GM19099 (cell line): Measurements from ENCODE around the gene PPEF1.

Experiments
- POLR2A ChIP-seq: IDR thresholded peaks from 3 replicates; pipeline ENCODE4 v1.6.1; 2011; ENCODE audit warnings: low read depth; ENCODE audit not compliant: insufficient read length; ENCODE audit errors: extremely low read depth

Gene PPEF1

GRCh38 chrX:18855919-18856644, 148.6 kb downstream of the PPEF1 start:
- no peak for TF ChIP-seq POLR2A

DNA sequence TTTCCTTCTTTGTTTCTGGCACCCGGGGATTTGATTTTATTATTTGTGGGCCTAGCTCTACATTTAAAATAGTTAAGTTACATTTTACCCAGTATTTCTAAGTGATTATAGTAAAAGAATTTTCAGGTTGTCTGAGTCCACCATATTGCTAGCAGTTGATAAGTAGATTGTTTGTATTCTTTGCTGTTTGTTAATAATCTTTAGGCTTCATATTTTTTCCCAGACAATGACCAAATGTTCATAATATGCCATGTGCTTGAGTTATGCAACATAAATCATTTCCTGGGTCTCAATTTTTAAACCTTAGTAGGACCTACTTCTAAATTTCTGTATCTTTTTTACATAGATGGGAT, 149.2 kb downstream of the PPEF1 start:
- TF ChIP-seq POLR2A = no peak

- TF ChIP-seq POLR2A = no peak
Observed at GRCh38 chrX:18861511-18861910, 154.1 kb downstream of the PPEF1 start.

DNA sequence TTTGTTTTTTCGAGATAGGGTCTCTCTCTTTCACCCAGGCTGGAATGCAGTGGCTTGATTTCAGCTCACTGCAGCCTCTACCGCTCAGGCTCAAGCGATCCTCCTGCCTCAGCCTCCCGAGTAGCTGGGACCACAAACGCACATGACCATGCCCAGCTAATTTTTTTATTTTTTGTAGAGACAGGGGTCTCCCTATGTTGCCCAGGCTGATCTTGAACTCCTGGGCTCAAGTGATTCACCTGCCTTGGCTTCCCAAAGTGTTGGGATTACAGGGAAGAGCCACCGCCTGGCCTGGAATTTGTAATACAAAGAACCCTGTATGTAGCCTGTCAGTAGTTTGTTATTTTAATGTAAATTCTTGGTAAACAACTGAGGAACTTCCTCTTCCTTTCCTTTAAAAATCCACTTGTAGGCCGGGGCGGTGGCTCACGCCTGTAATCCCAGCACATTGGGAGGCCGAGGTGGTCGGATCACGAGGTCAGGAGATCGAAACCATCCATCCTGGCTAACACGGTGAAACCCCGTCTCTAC, 157.0 kb downstream of the PPEF1 start:
- no peak for TF ChIP-seq POLR2A

- TF ChIP-seq POLR2A = no peak
Observed at GRCh38 chrX:18871161-18871890, 163.9 kb downstream of the PPEF1 start.

DNA sequence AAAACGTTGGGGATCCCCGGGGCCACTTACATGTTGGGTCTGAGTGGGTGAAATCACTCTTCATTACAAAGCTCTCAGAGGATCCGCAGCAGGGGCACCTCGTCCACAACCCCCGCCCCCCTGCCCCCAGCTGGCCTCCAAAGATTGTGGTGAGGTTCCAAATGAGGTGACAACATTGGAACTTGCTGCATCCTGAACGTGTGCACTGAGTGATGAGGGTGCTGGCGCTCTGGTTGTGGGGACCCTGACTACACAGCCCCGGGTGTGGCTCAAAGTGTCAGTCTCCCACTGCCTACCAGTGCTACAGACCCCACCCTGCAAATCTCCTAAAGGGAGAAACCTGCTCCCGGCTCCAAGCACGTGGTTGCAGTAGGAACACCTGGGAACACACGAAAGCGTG, 164.5 kb downstream of the PPEF1 start:
- no peak for TF ChIP-seq POLR2A

DNA sequence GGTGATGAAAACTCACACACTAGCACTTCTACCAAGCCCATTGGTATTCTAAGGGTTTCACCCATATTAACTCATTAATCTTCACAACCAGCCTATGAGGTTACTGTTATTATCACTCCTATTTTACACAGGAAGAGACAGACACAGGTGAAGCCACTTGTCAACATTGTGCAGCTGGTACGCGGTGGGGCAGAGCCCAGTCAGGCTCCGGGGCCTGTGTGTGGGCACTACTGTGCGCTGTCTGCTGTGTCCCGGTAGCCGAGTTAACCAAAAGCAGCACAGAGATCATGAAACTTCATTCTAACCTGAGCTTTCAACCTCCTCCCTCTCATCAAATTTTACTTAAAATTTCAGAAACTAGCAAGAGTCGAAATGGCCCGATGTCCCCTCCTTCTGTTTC, 165.2 kb downstream of the PPEF1 start:
- TF ChIP-seq POLR2A = no peak

DNA sequence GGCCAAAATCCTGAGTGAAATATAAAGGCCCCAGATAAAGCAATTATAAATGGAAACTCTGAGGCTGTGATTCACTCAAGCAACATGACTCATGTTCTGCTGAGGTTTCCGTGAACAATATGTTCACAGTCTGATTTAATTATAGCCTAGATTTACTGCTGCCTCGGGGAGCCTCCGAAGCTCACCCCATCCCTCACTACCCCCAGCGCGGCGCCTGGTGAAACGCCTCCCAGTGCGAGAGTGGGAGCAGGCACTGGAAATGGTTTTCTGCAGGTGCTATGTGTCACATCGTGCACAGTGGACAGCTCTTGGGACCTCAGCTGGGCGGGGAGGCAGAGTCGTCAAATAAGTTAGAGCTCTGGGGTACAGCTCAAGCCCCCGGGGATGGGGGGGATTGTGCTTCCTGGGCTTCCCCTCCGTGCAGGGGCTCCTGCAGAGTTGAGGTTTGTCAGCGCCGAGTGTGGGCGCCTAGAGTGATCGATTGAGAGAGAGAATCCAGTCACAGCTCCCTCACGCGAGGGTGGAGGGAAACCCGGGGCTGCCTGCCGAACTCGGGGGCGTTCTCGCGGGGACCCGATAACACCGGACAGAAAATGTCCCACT, 165.8 kb downstream of the PPEF1 start:
- no peak for TF ChIP-seq POLR2A

DNA sequence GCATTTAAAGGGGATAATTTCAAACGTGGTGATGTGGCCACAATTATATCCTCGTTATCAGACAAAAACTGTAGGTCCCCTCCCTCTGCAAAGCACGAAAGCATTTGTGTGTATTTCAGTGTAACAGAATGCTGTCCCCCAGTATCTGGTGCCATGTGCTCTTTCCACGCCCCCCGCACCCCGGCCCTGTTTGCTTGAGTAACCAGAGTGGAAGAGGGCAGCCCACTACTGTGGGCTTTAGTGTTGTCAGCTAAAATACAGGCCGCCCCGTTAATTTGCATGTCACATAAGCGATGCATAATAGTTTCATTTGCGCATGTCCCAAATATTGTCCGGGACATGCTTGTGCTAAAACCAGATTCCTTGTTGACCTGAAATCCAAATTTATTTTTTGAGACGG, 166.4 kb downstream of the PPEF1 start:
- no peak for TF ChIP-seq POLR2A

- TF ChIP-seq POLR2A = no peak
Observed at GRCh38 chrX:18874560-18875255, 167.3 kb downstream of the PPEF1 start.

DNA sequence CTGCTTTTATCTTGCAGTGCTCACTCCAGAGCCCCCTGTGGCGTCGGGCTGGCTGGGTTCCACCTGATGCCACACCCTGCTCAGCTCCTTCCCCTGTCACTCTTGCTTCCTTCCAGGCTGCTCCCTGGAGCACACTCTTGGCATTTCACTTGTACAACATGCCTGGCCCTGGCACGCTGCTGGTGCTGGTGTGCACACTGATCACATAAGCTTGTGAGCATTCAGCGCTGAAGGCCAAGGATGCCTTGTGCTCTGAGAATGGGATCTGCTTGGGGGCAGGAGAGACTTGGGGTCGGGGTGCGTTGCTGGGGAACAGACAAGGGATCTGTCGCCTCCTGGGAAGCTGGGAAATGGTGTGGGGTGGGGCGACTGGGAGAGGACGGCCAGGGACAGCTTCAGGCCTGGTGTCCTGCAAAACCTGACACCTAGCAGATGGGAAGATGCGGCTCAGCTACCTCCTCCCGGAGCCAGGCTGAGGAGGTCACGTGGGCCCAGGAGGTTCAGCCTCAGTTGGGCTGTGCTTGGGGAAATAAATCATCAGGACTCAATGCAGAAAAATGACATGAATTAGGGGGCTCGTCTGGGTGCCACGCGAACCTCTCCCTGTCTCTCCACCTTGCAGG, 167.9 kb downstream of the PPEF1 start:
- no peak for TF ChIP-seq POLR2A

- no peak for TF ChIP-seq POLR2A
Observed at GRCh38 chrX:18877469-18877868, 170.0 kb downstream of the PPEF1 start.
